Right atrium auricular region (tissue), 2 donors: ENCODE results near the gene FAM163A. TPM values are rescaled to one million over a fixed set of nuclear protein-coding genes. Genes with fewer than 3 reads are reported as not detected.
"Not testable (repeated sequence)": the region's sequence is repeated elsewhere in the genome, so short reads cannot be mapped to it uniquely, and the experiment has no call there.

ENCODE experiments used
- DNase-seq: peaks from one replicate; pipeline ENCODE4 v3.0.0-alpha.2; 2019; ENCODE audit warnings: low spot score
- H3K27ac ChIP-seq, 2 donors: fragments of 200-600 bp; sonication (generic); 1 replicate in 1 of 2; 2 replicates in 1 of 2; pipeline ENCODE4 v1.5.1; 2016 to 2019
- H3K27me3 ChIP-seq, 2 donors: fragments of 200-600 bp; sonication (generic); one replicate each; pipeline versions ENCODE4 v1.5.1 to v1.6.0; 2017 to 2019
- H3K36me3 ChIP-seq: fragments of 200-600 bp; sonication (generic); one replicate; pipeline ENCODE4 v1.5.1; 2016
- H3K4me1 ChIP-seq, 2 donors: fragments of 200-600 bp; sonication (generic); one replicate each; pipeline versions ENCODE4 v1.5.1 to v1.6.0; 2017 to 2019
- H3K4me3 ChIP-seq, 2 donors: fragments of 200-600 bp; sonication (generic); 1 replicate in 1 of 2; 2 replicates in 1 of 2; pipeline ENCODE4 v1.5.1; 2017 to 2019; ENCODE audit warnings: mild to moderate bottlenecking in 1 of 2, moderate library complexity in 1 of 2
- H3K9me3 ChIP-seq, 2 donors: fragments of 200-600 bp; sonication (generic); one replicate each; pipeline ENCODE4 v1.5.1; 2019
- total RNA-seq, 2 donors: library from RNA; depleted of rRNA; stranded (reverse); fragments of >200 nt; gene quantifications; one replicate each; pipeline ENCODE4 v1.1.0, GENCODE V29; 2016
- TF ChIP-seq, protein P1 (sequence below), 2 donors: fragments of 200-600 bp; sonication (generic); IDR thresholded peaks; one replicate each; pipeline ENCODE4 v1.5.1; 2019; ENCODE audit warnings: antibody characterized with exemption in 2 of 2

FAM163A gene
- total RNA-seq, 2 donors from 2014 or later: not detected

DNA sequence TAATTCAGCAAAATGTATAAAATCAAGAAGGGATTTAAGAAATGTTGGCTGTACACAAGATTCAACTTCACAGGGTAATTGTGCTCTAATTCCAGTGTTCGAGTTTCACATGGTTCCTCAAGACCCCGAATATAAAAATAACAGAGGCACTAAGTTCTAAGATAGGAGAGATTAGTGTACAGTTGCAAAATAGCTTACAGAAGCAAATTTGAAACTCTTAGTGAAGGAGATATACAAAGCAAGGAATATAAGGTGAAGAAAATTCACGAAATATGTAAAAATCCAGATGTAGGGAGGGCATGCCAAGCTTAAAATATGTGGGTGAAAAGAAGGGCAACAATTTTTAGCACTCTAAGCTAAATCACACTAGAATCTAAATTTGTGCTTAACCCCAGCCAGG, 105.1 kb downstream of the FAM163A start:
- Histone ChIP-seq H3K9me3 (no peaks in the 10 kb centered on the region), H3K36me3 (peaks cover 55% of the 10 kb centered on the region), H3K4me1 (no peaks in the 10 kb centered on the region), H3K27me3 (no peaks in the 10 kb centered on the region), H3K27ac (no peak overlapping the region), H3K4me3 (no peak overlapping the region)
- TF ChIP-seq, protein P1, sequence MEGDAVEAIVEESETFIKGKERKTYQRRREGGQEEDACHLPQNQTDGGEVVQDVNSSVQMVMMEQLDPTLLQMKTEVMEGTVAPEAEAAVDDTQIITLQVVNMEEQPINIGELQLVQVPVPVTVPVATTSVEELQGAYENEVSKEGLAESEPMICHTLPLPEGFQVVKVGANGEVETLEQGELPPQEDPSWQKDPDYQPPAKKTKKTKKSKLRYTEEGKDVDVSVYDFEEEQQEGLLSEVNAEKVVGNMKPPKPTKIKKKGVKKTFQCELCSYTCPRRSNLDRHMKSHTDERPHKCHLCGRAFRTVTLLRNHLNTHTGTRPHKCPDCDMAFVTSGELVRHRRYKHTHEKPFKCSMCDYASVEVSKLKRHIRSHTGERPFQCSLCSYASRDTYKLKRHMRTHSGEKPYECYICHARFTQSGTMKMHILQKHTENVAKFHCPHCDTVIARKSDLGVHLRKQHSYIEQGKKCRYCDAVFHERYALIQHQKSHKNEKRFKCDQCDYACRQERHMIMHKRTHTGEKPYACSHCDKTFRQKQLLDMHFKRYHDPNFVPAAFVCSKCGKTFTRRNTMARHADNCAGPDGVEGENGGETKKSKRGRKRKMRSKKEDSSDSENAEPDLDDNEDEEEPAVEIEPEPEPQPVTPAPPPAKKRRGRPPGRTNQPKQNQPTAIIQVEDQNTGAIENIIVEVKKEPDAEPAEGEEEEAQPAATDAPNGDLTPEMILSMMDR (IDR thresholded peaks at IDR 0.05): no peak
- no peak for DNase-seq

DNA sequence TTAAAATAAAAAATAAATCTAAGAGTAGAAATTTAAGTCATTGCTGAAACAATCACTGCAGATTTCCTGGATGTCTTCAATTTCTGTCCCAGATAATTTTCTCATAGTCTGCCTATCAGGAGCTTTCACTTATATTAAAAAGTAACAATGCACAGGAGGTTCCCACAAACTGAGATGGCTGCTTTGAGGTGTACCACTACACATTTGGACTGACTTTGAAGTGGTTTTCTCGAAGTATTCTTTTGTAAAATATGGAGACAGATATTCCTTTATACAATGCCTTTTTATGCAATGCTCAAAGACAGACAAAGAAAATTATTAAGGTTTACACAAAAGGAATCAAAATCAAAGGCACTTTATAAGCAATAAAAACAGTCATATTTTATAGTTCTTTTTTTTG, 110.0 kb downstream of the FAM163A start:
- H3K9me3 ChIP-seq: no peaks in the 10 kb centered on the region
- H3K27ac ChIP-seq: no peak overlapping the region
- TF ChIP-seq, protein P1 (IDR thresholded peaks at IDR 0.05): no peak
- peaks cover 51% of the 10 kb centered on the region for H3K36me3 ChIP-seq
- H3K4me3 ChIP-seq: no peak overlapping the region
- H3K27me3 ChIP-seq: no peaks in the 10 kb centered on the region
- no peaks in the 10 kb centered on the region for H3K4me1 ChIP-seq
- DNase-seq: no peak

DNA sequence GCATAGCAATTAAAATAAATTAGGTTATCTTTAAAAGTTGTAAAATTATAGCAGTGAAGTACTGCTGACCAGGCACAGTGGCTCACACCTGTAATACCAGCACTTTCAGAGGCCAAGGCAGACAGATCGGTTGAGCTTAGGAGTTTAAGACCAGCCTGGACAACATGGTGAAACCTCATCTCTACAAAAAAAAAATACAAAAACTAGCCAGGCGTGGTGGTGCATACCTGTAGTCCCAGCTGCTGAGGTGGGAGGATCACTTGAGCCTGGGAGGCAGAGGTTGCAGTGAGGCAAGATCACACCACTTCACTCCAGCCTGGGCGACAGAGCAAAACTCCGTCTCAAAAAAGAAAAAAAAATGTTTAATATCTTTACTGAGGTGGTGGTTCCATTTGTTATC, 112.7 kb downstream of the FAM163A start:
- not testable (repeated sequence) for H3K27me3 ChIP-seq, H3K9me3 ChIP-seq, H3K4me3 ChIP-seq, DNase-seq, H3K27ac ChIP-seq, H3K4me1 ChIP-seq
- peaks cover 26% of the 10 kb centered on the region for H3K36me3 ChIP-seq

DNA sequence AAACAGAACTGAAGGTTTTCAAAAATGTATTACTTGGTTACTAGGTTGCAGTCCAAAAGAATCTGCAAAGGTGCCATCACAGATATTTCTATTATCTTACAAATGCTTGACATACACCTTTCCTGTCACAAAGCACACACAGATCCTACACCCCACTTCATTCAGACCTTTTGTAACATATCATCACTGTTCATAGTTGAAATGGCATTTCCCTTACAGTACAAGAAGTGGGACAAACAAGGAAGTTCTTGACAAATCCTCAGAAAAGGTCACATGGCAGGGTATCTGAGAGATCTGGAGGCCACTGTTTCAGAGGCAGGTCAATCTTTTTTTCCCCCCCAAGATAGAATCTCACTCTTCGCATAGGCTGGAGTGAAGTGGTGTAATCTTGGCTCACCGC, 113.2 kb downstream of the FAM163A start:
- no peak overlapping the region for H3K27ac ChIP-seq
- TF ChIP-seq, protein P1 (IDR thresholded peaks at IDR 0.05): no peak

DNA sequence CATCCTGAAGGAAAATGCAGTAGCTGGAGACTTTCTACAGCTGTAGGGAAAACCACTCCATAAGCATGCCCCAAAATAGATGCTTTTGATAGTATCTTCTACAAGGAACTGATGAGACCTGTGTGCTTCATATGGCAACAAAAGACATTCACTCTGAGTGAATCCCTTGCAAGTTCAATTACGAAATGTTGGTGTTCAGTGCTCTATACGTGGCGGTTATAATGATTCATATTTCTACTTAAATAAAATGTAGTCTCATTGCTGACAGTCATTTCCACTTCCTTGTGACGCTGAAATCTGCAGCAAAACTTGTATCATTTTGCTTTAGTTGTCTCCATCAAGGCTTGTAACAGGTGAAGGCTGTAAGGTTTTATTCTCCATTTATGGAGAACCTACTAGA, 113.9 kb downstream of the FAM163A start:
- Histone ChIP-seq H3K27me3 (no peaks in the 10 kb centered on the region), H3K36me3 (peaks cover 14% of the 10 kb centered on the region), H3K4me1 (no peaks in the 10 kb centered on the region), H3K4me3 (no peak overlapping the region), H3K9me3 (no peaks in the 10 kb centered on the region), H3K27ac (no peak overlapping the region)
- DNase-seq: no peak
- TF ChIP-seq, protein P1 (IDR thresholded peaks at IDR 0.05): no peak

More for the DNA sequence above, 113.2 kb downstream of the FAM163A start:
- H3K36me3 ChIP-seq: peaks cover 21% of the 10 kb centered on the region
- H3K4me3 ChIP-seq: no peak overlapping the region
- H3K9me3 ChIP-seq: no peaks in the 10 kb centered on the region
- no peak for DNase-seq
- no peaks in the 10 kb centered on the region for H3K4me1 ChIP-seq
- no peaks in the 10 kb centered on the region for H3K27me3 ChIP-seq

DNA sequence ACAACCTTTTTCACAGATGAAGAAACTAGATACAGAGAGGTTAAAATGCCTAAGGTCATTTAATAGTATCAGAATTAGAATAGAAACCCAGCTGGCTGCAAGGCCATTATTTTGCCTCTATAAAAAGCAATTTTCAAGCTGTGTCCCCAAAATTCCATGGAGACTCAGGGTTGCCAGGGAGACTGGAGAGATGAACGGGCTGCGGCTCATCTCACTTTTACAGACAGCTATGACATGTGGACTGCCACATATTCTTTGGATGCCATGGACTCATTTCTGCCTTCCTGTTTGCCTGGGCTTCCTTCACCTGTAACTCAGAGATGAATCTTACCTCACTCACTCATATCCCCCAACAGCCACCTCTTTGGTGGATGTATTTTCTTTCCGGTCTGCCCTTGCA, 117.6 kb downstream of the FAM163A start:
- Histone ChIP-seq H3K27ac (no peak overlapping the region), H3K9me3 (no peaks in the 10 kb centered on the region), H3K4me3 (no peak overlapping the region), H3K27me3 (no peaks in the 10 kb centered on the region), H3K4me1 (no peaks in the 10 kb centered on the region), H3K36me3 (peaks cover 25% of the 10 kb centered on the region)
- TF ChIP-seq, protein P1 (IDR thresholded peaks at IDR 0.05): no peak
- DNase-seq: no peak
